Omental fat pad (tissue), 4 donors: ENCODE data around the gene HBZ. TPM values are rescaled to one million over a fixed set of nuclear protein-coding genes. Genes with fewer than 3 reads are reported as not detected.

ENCODE experiments used
- ATAC-seq: fragments of 150-250 bp; one replicate; pipeline ENCODE4 v1.9.1; 2016; ENCODE audit warnings: mild to moderate bottlenecking, moderate library complexity; ENCODE audit not compliant: low FRiP score
- DNase-seq: peaks from one replicate; pipeline ENCODE4 v3.0.0-alpha.2; 2019; ENCODE audit warnings: low spot score
- total RNA-seq, 4 donors: library from RNA; depleted of rRNA; stranded (reverse); fragments of >200 nt; gene quantifications; one replicate each; pipeline ENCODE4 v1.1.0, GENCODE V29; 2016
- TF ChIP-seq, protein P1 (sequence below), 3 donors: fragments of 450-650 bp; IDR thresholded peaks; one replicate each; pipeline ENCODE4 v1.5.1; 2016 to 2017; ENCODE audit warnings: antibody characterized with exemption in 3 of 3, mild to moderate bottlenecking in 3 of 3, moderate library complexity in 2 of 3

Gene HBZ
- total RNA-seq, 4 donors from 2014 or later: not detected

DNA sequence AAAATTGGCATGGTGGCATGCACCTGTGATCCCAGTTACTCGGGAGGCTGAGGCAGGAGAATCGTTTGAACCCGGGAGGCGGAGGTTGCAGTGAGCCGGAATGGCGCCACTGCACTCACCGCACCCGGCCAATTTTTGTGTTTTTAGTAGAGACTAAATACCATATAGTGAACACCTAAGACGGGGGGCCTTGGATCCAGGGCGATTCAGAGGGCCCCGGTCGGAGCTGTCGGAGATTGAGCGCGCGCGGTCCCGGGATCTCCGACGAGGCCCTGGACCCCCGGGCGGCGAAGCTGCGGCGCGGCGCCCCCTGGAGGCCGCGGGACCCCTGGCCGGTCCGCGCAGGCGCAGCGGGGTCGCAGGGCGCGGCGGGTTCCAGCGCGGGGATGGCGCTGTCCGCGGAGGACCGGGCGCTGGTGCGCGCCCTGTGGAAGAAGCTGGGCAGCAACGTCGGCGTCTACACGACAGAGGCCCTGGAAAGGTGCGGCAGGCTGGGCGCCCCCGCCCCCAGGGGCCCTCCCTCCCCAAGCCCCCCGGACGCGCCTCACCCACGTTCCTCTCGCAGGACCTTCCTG lies 27.7 kb downstream of the HBZ start, which contains the start of gene HBQ1:
Gene HBQ1 (plus strand): TSS at position 359 of the 575 bp plus-strand sequence. CDS start 28 bp downstream, at position 387.
- TF ChIP-seq, protein P1, sequence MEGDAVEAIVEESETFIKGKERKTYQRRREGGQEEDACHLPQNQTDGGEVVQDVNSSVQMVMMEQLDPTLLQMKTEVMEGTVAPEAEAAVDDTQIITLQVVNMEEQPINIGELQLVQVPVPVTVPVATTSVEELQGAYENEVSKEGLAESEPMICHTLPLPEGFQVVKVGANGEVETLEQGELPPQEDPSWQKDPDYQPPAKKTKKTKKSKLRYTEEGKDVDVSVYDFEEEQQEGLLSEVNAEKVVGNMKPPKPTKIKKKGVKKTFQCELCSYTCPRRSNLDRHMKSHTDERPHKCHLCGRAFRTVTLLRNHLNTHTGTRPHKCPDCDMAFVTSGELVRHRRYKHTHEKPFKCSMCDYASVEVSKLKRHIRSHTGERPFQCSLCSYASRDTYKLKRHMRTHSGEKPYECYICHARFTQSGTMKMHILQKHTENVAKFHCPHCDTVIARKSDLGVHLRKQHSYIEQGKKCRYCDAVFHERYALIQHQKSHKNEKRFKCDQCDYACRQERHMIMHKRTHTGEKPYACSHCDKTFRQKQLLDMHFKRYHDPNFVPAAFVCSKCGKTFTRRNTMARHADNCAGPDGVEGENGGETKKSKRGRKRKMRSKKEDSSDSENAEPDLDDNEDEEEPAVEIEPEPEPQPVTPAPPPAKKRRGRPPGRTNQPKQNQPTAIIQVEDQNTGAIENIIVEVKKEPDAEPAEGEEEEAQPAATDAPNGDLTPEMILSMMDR (IDR thresholded peaks at IDR 0.05): no peak
- DNase-seq (no peak), ATAC-seq (no peak)

DNA sequence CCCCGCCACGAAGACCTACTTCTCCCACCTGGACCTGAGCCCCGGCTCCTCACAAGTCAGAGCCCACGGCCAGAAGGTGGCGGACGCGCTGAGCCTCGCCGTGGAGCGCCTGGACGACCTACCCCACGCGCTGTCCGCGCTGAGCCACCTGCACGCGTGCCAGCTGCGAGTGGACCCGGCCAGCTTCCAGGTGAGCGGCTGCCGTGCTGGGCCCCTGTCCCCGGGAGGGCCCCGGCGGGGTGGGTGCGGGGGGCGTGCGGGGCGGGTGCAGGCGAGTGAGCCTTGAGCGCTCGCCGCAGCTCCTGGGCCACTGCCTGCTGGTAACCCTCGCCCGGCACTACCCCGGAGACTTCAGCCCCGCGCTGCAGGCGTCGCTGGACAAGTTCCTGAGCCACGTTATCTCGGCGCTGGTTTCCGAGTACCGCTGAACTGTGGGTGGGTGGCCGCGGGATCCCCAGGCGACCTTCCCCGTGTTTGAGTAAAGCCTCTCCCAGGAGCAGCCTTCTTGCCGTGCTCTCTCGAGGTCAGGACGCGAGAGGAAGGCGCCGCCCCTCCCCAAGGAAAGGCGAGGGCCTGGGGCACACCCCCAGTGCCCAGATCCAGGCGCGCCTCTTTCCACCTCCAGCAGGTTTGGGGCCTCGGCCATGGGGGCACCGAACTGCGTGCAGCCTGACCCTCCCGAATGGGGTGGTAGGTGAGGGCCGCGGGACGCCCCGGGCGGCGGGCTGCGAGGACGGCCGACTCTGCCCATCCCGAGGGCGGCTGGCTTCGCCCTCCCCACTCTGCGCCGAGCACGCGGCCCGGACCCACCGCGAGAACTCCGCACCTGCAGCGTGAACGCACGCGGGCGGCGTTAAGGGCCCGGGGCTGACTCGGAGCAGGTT lies 28.5 kb downstream of the HBZ start:
- TF ChIP-seq, protein P1 (IDR thresholded peaks at IDR 0.05): no peak
- no peak for DNase-seq
- peak; percentile 57 for ATAC-seq

DNA sequence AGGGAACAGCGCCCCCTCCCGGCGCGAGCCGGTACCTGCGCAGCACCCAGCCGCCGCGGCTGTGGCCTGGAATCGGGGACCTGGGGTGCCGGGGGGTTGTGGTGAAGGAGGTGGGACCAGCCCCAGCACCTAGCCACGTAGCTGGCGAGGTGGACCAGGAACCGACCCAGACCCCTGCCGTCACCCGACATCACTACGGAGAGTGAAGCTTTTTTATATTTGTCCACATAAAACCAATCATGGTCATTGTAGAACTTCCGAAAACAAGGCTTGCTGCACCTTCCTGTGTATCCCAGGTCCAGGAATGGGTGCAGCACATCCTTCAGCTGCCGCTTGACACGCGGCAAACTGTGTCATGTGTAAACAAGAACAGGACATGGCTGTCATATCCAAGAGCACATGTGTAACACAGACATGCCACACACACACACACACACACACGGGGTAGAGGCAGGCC lies 29.1 kb downstream of the HBZ start:
- ATAC-seq (no peak), DNase-seq (peak; percentile 64)
- TF ChIP-seq, protein P1 (IDR thresholded peaks at IDR 0.05): peak in 2 of 3 donors; percentile 59 to 90

DNA sequence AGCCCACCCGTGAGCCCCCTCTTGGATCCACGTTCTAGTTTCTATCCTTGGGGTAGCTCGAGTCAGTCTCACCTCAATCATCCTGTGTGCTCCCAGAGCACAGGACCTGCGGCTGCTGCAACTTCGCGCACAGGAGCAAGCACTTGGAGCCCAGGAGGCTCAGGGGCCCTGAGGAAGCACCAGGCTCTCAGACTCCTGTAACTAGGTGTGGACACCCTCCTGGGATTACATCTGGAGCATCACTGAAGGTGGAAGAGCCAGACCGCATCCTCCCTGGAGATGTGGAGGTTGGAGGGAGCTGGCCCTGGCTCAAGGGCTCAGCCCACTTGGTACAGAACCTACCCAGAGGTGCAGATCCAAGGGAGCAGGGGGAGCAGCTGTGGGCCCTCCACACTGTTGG lies 30.6 kb downstream of the HBZ start:
- ATAC-seq: no peak
- TF ChIP-seq, protein P1 (IDR thresholded peaks at IDR 0.05): no peak
- no peak for DNase-seq

DNA sequence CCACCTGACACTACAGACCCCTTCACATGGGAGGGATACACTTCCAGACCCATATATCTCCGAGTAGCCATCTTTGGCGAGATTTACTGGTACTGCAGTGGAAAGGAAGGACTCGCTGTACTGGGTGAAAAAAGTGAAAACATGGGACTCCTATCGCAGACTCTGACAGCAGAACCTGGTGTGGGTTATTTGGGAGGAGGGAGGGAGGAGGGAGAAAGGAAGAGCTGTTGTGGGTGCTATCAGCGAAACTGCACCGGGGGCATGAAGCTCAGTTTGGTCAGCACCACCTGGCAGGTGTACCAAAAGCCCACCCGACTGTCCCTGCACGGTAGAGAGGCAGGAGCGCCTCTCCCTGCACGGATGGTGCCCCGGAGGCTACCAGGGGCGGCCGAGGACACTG lies 32.8 kb downstream of the HBZ start:
- TF ChIP-seq, protein P1 (IDR thresholded peaks at IDR 0.05): no peak
- DNase-seq (no peak), ATAC-seq (no peak)

DNA sequence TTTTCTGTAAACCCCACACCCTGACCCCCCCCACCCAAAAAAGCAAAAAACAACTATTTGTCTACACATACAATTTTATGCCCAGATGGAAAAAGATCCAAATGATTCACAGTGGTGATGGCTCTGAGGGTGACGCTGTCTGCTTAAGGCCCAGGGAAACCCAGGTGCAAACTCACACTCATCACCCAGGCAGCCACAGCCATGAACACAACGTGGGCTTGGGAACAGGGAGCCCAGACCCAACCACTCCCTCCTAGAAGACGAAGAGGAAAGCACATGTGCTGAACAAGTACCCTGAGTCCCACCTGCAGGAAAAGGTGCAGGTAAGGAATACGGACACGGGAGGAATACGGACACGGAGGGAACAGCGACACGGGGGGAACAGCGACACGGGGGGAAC lies 33.2 kb downstream of the HBZ start:
- no peak for ATAC-seq
- TF ChIP-seq, protein P1 (IDR thresholded peaks at IDR 0.05): no peak

More for the DNA sequence above, 33.2 kb downstream of the HBZ start:
- DNase-seq: no peak
